HEK293 (cell line): ENCODE data around the gene PIP5K1C.

ENCODE experiments used
- CTCF ChIA-PET: fragments of 350-600 bp; formaldehyde crosslinking; extraction: SDS; loops from one replicate; lab custom pipeline; 2021; ENCODE audit warnings: antibody characterized with exemption; lab: Yijun Ruan, JAX
- POLR2A ChIA-PET: fragments of 300-600 bp; formaldehyde crosslinking; extraction: SDS; loops from one replicate; lab custom pipeline; 2020; ENCODE audit warnings: antibody characterized with exemption, inconsistent platforms; lab: Yijun Ruan, JAX
- H3K27ac ChIP-seq: fragments of 200-500 bp; sonication (Bioruptor generic); 2 replicates; pipeline ENCODE4 v1.5.1; 2014; ENCODE audit warnings: low read depth, low read length, control low read depth, inconsistent platforms; ENCODE audit errors: extremely low read depth
- H3K36me3 ChIP-seq, 2 experiments: fragments of 200-500 bp in 1 of 2; sonication (Bioruptor generic) in 1 of 2; 1 replicate in 1 of 2; 2 replicates in 1 of 2; pipeline ENCODE4 v1.5.1; 2014 to 2017; ENCODE audit warnings: inconsistent platforms in 2 of 2, low read length in 2 of 2; ENCODE audit not compliant: control insufficient read depth in 2 of 2, insufficient read depth in 1 of 2
- H3K4me1 ChIP-seq: fragments of 200-500 bp; sonication (Bioruptor generic); 2 replicates; pipeline ENCODE4 v1.5.1; 2014; ENCODE audit warnings: mild to moderate bottlenecking, low read length, inconsistent platforms; ENCODE audit not compliant: control insufficient read depth, insufficient read depth
- H3K4me3 ChIP-seq: 2 replicates; pipeline ENCODE4 v1.5.1; 2011; ENCODE audit warnings: low read depth, mild to moderate bottlenecking, control low read depth, low read length, moderate library complexity
- H3K9me3 ChIP-seq: fragments of 200-500 bp; sonication (Bioruptor generic); 2 replicates; pipeline ENCODE4 v1.5.1; 2014; ENCODE audit warnings: low read depth, low read length, inconsistent platforms; ENCODE audit not compliant: control insufficient read depth, insufficient read depth
- EGR2 ChIP-seq: fragments of 450-650 bp; formaldehyde crosslinking; IDR thresholded peaks from 2 replicates; pipeline ENCODE4 v1.5.1; 2016; ENCODE audit warnings: low read depth, missing biosample characterization, missing genetic modification characterization
- GLIS1 ChIP-seq: fragments of 450-650 bp; formaldehyde crosslinking; IDR thresholded peaks from 2 replicates; pipeline ENCODE4 v1.5.1; 2016; ENCODE audit warnings: missing biosample characterization, missing genetic modification characterization
- GLIS2 ChIP-seq: fragments of 450-650 bp; formaldehyde crosslinking; IDR thresholded peaks from 2 replicates; pipeline ENCODE4 v1.5.1; 2016; ENCODE audit warnings: missing biosample characterization, missing genetic modification characterization
- KLF8 ChIP-seq: fragments of 450-650 bp; formaldehyde crosslinking; IDR thresholded peaks from 2 replicates; pipeline ENCODE4 v1.5.1; 2016; ENCODE audit warnings: missing biosample characterization, missing genetic modification characterization
- ZFP69B ChIP-seq: fragments of 450-650 bp; formaldehyde crosslinking; IDR thresholded peaks from 2 replicates; pipeline ENCODE4 v1.5.1; 2016; ENCODE audit warnings: missing biosample characterization, missing genetic modification characterization
- ZIC2 ChIP-seq: fragments of 450-650 bp; formaldehyde crosslinking; IDR thresholded peaks from 2 replicates; pipeline ENCODE4 v1.5.1; 2016; ENCODE audit warnings: missing biosample characterization, missing genetic modification characterization
- ZNF202 ChIP-seq: fragments of 450-650 bp; formaldehyde crosslinking; IDR thresholded peaks from 2 replicates; pipeline ENCODE4 v1.5.1; 2016; ENCODE audit warnings: missing biosample characterization, missing genetic modification characterization, borderline replicate concordance
- ZNF223 ChIP-seq: fragments of 450-650 bp; formaldehyde crosslinking; IDR thresholded peaks from 2 replicates; pipeline ENCODE4 v1.5.1; 2016; ENCODE audit warnings: missing biosample characterization, missing genetic modification characterization
- ZNF423 ChIP-seq: fragments of 450-650 bp; formaldehyde crosslinking; IDR thresholded peaks from 2 replicates; pipeline ENCODE4 v1.5.1; 2016; ENCODE audit warnings: missing biosample characterization, missing genetic modification characterization
- ZNF473 ChIP-seq: fragments of 450-650 bp; formaldehyde crosslinking; IDR thresholded peaks from 2 replicates; pipeline ENCODE4 v1.5.1; 2017; ENCODE audit warnings: missing biosample characterization, missing genetic modification characterization
- ZNF624 ChIP-seq: fragments of 450-650 bp; formaldehyde crosslinking; IDR thresholded peaks from 2 replicates; pipeline ENCODE4 v1.5.1; 2017; ENCODE audit warnings: missing biosample characterization, missing genetic modification characterization
- ZNF660 ChIP-seq: fragments of 450-650 bp; IDR thresholded peaks from 2 replicates; pipeline ENCODE4 v1.5.1; 2018; ENCODE audit warnings: missing biosample characterization, mild to moderate bottlenecking, missing genetic modification characterization
- ZNF670 ChIP-seq: fragments of 450-650 bp; formaldehyde crosslinking; IDR thresholded peaks from 2 replicates; pipeline ENCODE4 v1.5.1; 2016; ENCODE audit warnings: missing biosample characterization, missing genetic modification characterization, low read depth
- ZNF776 ChIP-seq: fragments of 450-650 bp; formaldehyde crosslinking; IDR thresholded peaks from 2 replicates; pipeline ENCODE4 v1.5.0; 2017; ENCODE audit warnings: missing biosample characterization, missing genetic modification characterization, borderline replicate concordance
- TF ChIP-seq, protein P1 (sequence below): fragments of 450-650 bp; formaldehyde crosslinking; IDR thresholded peaks from 2 replicates; pipeline ENCODE4 v1.5.1; 2016; ENCODE audit warnings: missing biosample characterization, missing genetic modification characterization
- TF ChIP-seq, protein P2 (sequence below): fragments of 450-650 bp; formaldehyde crosslinking; IDR thresholded peaks from 2 replicates; pipeline ENCODE4 v1.5.1; 2016; ENCODE audit warnings: missing biosample characterization, missing genetic modification characterization, borderline replicate concordance

Gene PIP5K1C

DNA sequence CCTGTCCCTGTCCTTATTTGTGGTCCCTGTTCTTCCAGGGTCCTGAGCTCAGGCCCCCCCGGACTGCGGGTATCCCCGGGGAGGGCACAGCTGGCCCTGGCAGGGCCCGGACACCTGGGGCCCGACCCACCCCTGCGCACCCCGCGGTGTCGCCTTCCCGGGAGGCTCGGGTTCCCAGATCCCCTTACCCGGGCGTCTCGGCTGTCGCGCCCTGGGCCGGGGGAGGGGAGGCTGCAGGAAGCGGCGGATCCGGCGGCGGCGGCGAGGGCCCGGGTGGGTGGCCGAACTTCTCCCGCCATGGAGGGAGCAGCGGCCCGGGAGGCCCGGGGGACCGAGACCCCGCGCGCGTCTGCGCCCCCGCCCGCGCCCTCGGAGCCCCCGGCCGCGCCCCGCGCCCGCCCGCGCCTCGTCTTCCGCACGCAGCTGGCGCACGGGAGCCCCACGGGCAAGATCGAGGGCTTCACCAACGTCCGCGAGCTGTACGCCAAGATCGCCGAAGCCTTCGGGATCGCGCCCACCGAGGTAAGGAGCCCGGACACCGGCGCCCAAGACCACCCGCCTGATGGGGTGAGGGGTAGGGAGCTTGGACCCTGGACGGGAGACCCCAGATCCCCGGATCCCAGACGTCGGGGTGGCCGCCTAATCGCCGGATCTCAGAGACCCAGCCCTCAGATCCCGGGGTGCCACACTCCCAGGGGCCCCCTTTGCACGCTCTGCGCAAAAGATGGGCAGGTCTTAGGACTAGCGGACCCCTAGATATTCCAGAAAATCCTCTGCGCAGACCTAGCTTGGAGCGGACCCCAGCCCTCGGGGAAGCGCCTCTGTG is 114.8 kb downstream of the PIP5K1C start, which contains the start of gene GIPC3:
Gene GIPC3 (plus strand): TSS at position 178 of the 826 bp plus-strand sequence. CDS start 120 bp downstream, at position 298.
- Histone ChIP-seq H3K4me1 (no peaks in the 10 kb centered on the region), H3K36me3 (no peaks in the 10 kb centered on the region), H3K27ac (no peak within 1 kb of the TSS), H3K9me3 (no peaks in the 10 kb centered on the region), H3K4me3 (no peak within 1 kb of the TSS)
- ChIA-PET POLR2A (interaction anchor here (2.2 kb wide), 1 partner anchor 12 kb away, joined by 13 read pairs; no protein-coding TSS in a partner anchor), CTCF (interaction anchor here (0.7 to 1.8 kb wide), 7 partner anchors 10 to 200 kb away, joined by 3 to 6 read pairs (median 3); no protein-coding TSS in a partner anchor)
- TF ChIP-seq ZNF670 (tag by site-specific recombination) = no peak
- peak; percentile 20; the same call in 1 of the 2 replicates for TF ChIP-seq ZIC2 (tag by site-specific recombination)
- no peak for TF ChIP-seq ZFP69B (tag by site-specific recombination)
- TF ChIP-seq, protein P1, sequence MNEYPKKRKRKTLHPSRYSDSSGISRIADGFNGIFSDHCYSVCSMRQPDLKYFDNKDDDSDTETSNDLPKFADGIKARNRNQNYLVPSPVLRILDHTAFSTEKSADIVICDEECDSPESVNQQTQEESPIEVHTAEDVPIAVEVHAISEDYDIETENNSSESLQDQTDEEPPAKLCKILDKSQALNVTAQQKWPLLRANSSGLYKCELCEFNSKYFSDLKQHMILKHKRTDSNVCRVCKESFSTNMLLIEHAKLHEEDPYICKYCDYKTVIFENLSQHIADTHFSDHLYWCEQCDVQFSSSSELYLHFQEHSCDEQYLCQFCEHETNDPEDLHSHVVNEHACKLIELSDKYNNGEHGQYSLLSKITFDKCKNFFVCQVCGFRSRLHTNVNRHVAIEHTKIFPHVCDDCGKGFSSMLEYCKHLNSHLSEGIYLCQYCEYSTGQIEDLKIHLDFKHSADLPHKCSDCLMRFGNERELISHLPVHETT (tag by site-specific recombination) = no peak
- TF ChIP-seq ZNF473 (tag by site-specific recombination) = no peak
- TF ChIP-seq KLF8 (tag by site-specific recombination) = no peak
- TF ChIP-seq ZNF776 (tag by site-specific recombination) = no peak
- 0 out of 2 replicates have a peak, but pooled peaks have one; percentile 17 for TF ChIP-seq GLIS2 (tag by site-specific recombination)
- TF ChIP-seq ZNF660 (tag by site-specific recombination) = no peak
- TF ChIP-seq, protein P2, sequence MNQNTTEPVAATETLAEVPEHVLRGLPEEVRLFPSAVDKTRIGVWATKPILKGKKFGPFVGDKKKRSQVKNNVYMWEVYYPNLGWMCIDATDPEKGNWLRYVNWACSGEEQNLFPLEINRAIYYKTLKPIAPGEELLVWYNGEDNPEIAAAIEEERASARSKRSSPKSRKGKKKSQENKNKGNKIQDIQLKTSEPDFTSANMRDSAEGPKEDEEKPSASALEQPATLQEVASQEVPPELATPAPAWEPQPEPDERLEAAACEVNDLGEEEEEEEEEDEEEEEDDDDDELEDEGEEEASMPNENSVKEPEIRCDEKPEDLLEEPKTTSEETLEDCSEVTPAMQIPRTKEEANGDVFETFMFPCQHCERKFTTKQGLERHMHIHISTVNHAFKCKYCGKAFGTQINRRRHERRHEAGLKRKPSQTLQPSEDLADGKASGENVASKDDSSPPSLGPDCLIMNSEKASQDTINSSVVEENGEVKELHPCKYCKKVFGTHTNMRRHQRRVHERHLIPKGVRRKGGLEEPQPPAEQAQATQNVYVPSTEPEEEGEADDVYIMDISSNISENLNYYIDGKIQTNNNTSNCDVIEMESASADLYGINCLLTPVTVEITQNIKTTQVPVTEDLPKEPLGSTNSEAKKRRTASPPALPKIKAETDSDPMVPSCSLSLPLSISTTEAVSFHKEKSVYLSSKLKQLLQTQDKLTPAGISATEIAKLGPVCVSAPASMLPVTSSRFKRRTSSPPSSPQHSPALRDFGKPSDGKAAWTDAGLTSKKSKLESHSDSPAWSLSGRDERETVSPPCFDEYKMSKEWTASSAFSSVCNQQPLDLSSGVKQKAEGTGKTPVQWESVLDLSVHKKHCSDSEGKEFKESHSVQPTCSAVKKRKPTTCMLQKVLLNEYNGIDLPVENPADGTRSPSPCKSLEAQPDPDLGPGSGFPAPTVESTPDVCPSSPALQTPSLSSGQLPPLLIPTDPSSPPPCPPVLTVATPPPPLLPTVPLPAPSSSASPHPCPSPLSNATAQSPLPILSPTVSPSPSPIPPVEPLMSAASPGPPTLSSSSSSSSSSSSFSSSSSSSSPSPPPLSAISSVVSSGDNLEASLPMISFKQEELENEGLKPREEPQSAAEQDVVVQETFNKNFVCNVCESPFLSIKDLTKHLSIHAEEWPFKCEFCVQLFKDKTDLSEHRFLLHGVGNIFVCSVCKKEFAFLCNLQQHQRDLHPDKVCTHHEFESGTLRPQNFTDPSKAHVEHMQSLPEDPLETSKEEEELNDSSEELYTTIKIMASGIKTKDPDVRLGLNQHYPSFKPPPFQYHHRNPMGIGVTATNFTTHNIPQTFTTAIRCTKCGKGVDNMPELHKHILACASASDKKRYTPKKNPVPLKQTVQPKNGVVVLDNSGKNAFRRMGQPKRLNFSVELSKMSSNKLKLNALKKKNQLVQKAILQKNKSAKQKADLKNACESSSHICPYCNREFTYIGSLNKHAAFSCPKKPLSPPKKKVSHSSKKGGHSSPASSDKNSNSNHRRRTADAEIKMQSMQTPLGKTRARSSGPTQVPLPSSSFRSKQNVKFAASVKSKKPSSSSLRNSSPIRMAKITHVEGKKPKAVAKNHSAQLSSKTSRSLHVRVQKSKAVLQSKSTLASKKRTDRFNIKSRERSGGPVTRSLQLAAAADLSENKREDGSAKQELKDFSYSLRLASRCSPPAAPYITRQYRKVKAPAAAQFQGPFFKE (tag by site-specific recombination) = no peak
- no peak for TF ChIP-seq EGR2 (tag by site-specific recombination)
- TF ChIP-seq GLIS1 = peak; percentile 70
- no peak for TF ChIP-seq ZNF202 (tag by site-specific recombination)
- no peak for TF ChIP-seq ZNF624 (tag by site-specific recombination)
- no peak for TF ChIP-seq ZNF223 (tag by site-specific recombination)
- 0 out of 2 replicates have a peak, but pooled peaks have one; percentile 32 for TF ChIP-seq ZNF423 (tag by site-specific recombination)
